HG02623 (cell line): ENCODE data around the gene RAET1E.
"Not testable (repeated sequence)": the region's sequence is repeated elsewhere in the genome, so short reads cannot be mapped to it uniquely, and the experiment has no call there.

ENCODE experiments used
- ATAC-seq: cut with Tn5 transposase; IDR thresholded peaks from one replicate; pipeline ENCODE4 v1.9.1; 2021; ENCODE audit warnings: moderate library complexity; ENCODE audit not compliant: unreplicated experiment

RAET1E gene

GRCh38 chr6:149862922-149863697 is 34.8 kb downstream of the RAET1E start:
- ATAC-seq, result no peak

- ATAC-seq, result not testable (repeated sequence)
Measured at GRCh38 chr6:149862424-149862738, 35.5 kb downstream of the RAET1E start.

- no peak for ATAC-seq
Measured at GRCh38 chr6:149861603-149862423, 36.1 kb downstream of the RAET1E start.

GRCh38 chr6:149860834-149861602 is 36.9 kb downstream of the RAET1E start:
- no peak for ATAC-seq

- no peak for ATAC-seq
Measured at GRCh38 chr6:149860513-149860833, 37.4 kb downstream of the RAET1E start.

GRCh38 chr6:149859938-149860337 is 38.0 kb downstream of the RAET1E start:
- no peak for ATAC-seq

GRCh38 chr6:149859368-149859767 is 38.5 kb downstream of the RAET1E start:
- ATAC-seq, result no peak

GRCh38 chr6:149857541-149857940 is 40.4 kb downstream of the RAET1E start:
- ATAC-seq, result no peak

GRCh38 chr6:149856256-149856994 is 41.5 kb downstream of the RAET1E start:
- ATAC-seq, result no peak

- ATAC-seq, result no peak
Measured at GRCh38 chr6:149855741-149856140, 42.2 kb downstream of the RAET1E start.

GRCh38 chr6:149855040-149855654 is 42.8 kb downstream of the RAET1E start:
- ATAC-seq, result no peak

GRCh38 chr6:149854532-149854931 is 43.4 kb downstream of the RAET1E start:
- no peak for ATAC-seq

GRCh38 chr6:149854017-149854416 is 43.9 kb downstream of the RAET1E start:
- ATAC-seq, result not testable (repeated sequence)

- ATAC-seq, result no peak
Measured at GRCh38 chr6:149852881-149853280, 45.0 kb downstream of the RAET1E start.

- peak; percentile 50 for ATAC-seq
Measured at GRCh38 chr6:149852180-149852579, 45.7 kb downstream of the RAET1E start.

- no peak for ATAC-seq
Measured at GRCh38 chr6:149851461-149852110, 46.3 kb downstream of the RAET1E start.

GRCh38 chr6:149848343-149848742 is 49.6 kb downstream of the RAET1E start:
- ATAC-seq, result not testable (repeated sequence)
